SK-N-SH treated with all-trans-retinoic acid at 6 μM for 48 hours (cell line): ENCODE measurements around the gene CENPB.

Source experiments
- ARNTL ChIP-seq: fragments of 450-650 bp; formaldehyde crosslinking; IDR thresholded peaks from 2 replicates; pipeline ENCODE4 v1.5.0; 2020; ENCODE audit warnings: low read depth, mild to moderate bottlenecking, moderate library complexity, borderline replicate concordance
- BACH2 ChIP-seq: fragments of 250-450 bp; sonication (Bioruptor Pico); IDR thresholded peaks from 2 replicates; pipeline ENCODE4 v1.9.0; 2021; ENCODE audit warnings: mild to moderate bottlenecking, borderline replicate concordance
- ISL1 ChIP-seq: fragments of 250-450 bp; sonication (Bioruptor Pico); IDR thresholded peaks from 2 replicates; pipeline ENCODE4 v2.1.2; 2022; ENCODE audit warnings: mild to moderate bottlenecking, moderate library complexity
- PATZ1 ChIP-seq: fragments of 250-450 bp; sonication (Bioruptor Pico); IDR thresholded peaks from 2 replicates; pipeline ENCODE4 v1.8.0; 2020; ENCODE audit warnings: mild to moderate bottlenecking, moderate library complexity, borderline replicate concordance
- ZNF565 ChIP-seq: fragments of 450-650 bp; formaldehyde crosslinking; conservative IDR thresholded peaks from 2 replicates; pipeline ENCODE4 v1.5.0; 2020; ENCODE audit warnings: low read depth, mild to moderate bottlenecking, moderate library complexity
- ZNF70 ChIP-seq: fragments of 450-650 bp; formaldehyde crosslinking; IDR thresholded peaks from 2 replicates; pipeline ENCODE4 v1.5.0; 2020; ENCODE audit warnings: mild to moderate bottlenecking, moderate library complexity

- TF ChIP-seq ARNTL (no peak), ISL1 (no peak), PATZ1 (CRISPR knock-in tag) (no peak), ZNF565 (CRISPR knock-in tag) (no peak), BACH2 (no peak), ZNF70 (no peak)
Observed at GRCh38 chr20:3751675-3752385, 34.7 kb downstream of the CENPB start.
